Natural killer cell (primary cell): ENCODE data around the gene VANGL2. TPM values are rescaled to one million over a fixed set of nuclear protein-coding genes. Genes with fewer than 3 reads are reported as not detected.

ENCODE experiments used
- ATAC-seq, 3 donors: fragments of 150-1000 bp in 2 of 3; fragments of 200-7000 bp in 1 of 3; cut with Tn5 transposase; 1 replicate in 1 of 3; 2 replicates in 2 of 3; pipeline ENCODE4 v1.10.0; 2021; ENCODE audit warnings: mild to moderate bottlenecking in 2 of 3, moderate library complexity in 2 of 3
- DNase-seq, 2 donors: peaks; one replicate each; pipeline versions ENCODE4 v3.0.0 to v3.0.0-alpha.2; 2013 to 2021; ENCODE audit warnings: mixed read lengths in 1 of 2
- H3K27ac ChIP-seq: one replicate; pipeline ENCODE4 v1.5.1; 2013; ENCODE audit warnings: mild to moderate bottlenecking, low read length
- H3K27me3 ChIP-seq: one replicate; pipeline ENCODE4 v1.6.1; 2013; ENCODE audit warnings: low read length; ENCODE audit not compliant: control insufficient read depth, insufficient read depth
- H3K36me3 ChIP-seq: one replicate; pipeline ENCODE4 v1.6.1; 2013; ENCODE audit warnings: low read length; ENCODE audit not compliant: control insufficient read depth, insufficient read depth
- H3K4me1 ChIP-seq: one replicate; pipeline ENCODE4 v1.6.1; 2013; ENCODE audit warnings: low read length; ENCODE audit not compliant: control insufficient read depth, insufficient read depth
- H3K4me3 ChIP-seq: one replicate; pipeline ENCODE4 v1.5.1; 2013; ENCODE audit warnings: low read length
- H3K9me3 ChIP-seq: one replicate; pipeline ENCODE4 v1.6.1; 2013; ENCODE audit warnings: low read length; ENCODE audit not compliant: control insufficient read depth, insufficient read depth
- H3K27ac Mint-ChIP-seq, 2 donors: one replicate each; pipeline ENCODE4 v1.8.0; 2022; ENCODE audit warnings: mild to moderate bottlenecking in 2 of 2, mixed read lengths in 2 of 2, moderate library complexity in 1 of 2
- H3K27me3 Mint-ChIP-seq, 2 donors: one replicate each; pipeline ENCODE4 v1.8.0; 2022; ENCODE audit warnings: low read depth in 2 of 2, mixed read lengths in 2 of 2
- H3K36me3 Mint-ChIP-seq: one replicate; pipeline ENCODE4 v1.8.0; 2022; ENCODE audit warnings: mixed read lengths
- H3K4me1 Mint-ChIP-seq, 2 donors: one replicate each; pipeline ENCODE4 v1.8.0; 2022; ENCODE audit warnings: mixed read lengths in 2 of 2
- H3K4me3 Mint-ChIP-seq: one replicate; pipeline ENCODE4 v1.8.0; 2022; ENCODE audit warnings: mild to moderate bottlenecking, moderate library complexity, mixed read lengths
- H3K9me3 Mint-ChIP-seq, 2 donors: one replicate each; pipeline ENCODE4 v1.8.0; 2022; ENCODE audit warnings: mixed read lengths in 2 of 2
- CTCF ChIP-seq: fragments of 200-600 bp; IDR thresholded peaks from one replicate; pipeline ENCODE4 v1.8.0; 2022; ENCODE audit warnings: antibody characterized with exemption
- WGBS: methylation state at CpG from one replicate; pipeline ENCODE4 v1.1.7; 2013; ENCODE audit warnings: missing lambda C conversion rate; ENCODE audit not compliant: insufficient coverage; 5-methylcytosine and 5-hydroxymethylcytosine counted together
- intact Hi-C: fragments of 100-400 bp; cut with micrococcal nuclease; formaldehyde crosslinking; loops from one replicate; pipeline ENCODE4 v1.14.2; 2022
- total RNA-seq, 4 donors: library from RNA; stranded (reverse); fragments of 120-200 nt in 1 of 4; gene quantifications; one replicate each; pipeline versions ENCODE4 v1.2.3 to v1.2.4, GENCODE V29; 2013 to 2022

The VANGL2 gene
- total RNA-seq, 3 donors from 2014 or later (not counting 1 experiment from before 2014, with no cell fraction given), result 0.08 TPM; not detected in 2

DNA sequence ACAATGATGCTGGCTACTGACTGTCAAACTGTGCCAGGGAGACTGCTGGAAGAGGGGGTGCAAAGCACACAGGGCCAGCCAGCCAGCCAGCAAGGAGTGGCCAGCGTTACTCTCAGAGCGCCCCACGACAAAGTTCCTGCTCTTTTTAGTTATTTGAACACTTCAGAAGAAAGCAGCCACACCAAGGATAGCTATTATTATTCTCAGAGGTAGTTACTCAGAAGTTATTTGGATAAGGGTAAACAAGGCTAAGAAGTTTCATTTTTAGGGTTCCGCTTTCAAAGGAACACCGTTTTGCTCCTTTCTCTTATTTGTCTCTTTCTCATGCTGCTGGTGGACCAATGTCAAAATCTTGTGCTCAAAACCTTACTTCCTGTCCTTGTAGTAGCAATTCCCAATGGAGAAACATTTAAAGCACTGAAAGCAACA is 59.9 kb downstream of the VANGL2 start:
- H3K36me3 Mint-ChIP-seq, result no peaks in the 10 kb centered on the region
- whole genome bisulfite sequencing, result 71% methylated on average over 5 of the region's 5 CpGs
- H3K4me3 Mint-ChIP-seq, result no peak overlapping the region
- Histone ChIP-seq H3K4me1 (peaks cover 9% of the 10 kb centered on the region), H3K9me3 (no peaks in the 10 kb centered on the region), H3K27ac (peak overlapping the region; percentile 31), H3K4me3 (no peak overlapping the region), H3K27me3 (no peaks in the 10 kb centered on the region), H3K36me3 (no peaks in the 10 kb centered on the region)
- H3K9me3 Mint-ChIP-seq, result no peaks in the 10 kb centered on the region
- no peak overlapping the region for H3K27ac Mint-ChIP-seq
- H3K4me1 Mint-ChIP-seq, result peaks cover 9 to 14% of the 10 kb centered on the region in 2 donors
- ATAC-seq, result no peak
- peak in 1 of 2 donors; percentile 23 for DNase-seq
- intact Hi-C loops, result no loop called here
- no peak for TF ChIP-seq CTCF
- peaks cover 0 to 3% of the 10 kb centered on the region in 2 donors for H3K27me3 Mint-ChIP-seq

GRCh38 chr1:160460683-160461287 is 60.4 kb downstream of the VANGL2 start:
- Histone ChIP-seq H3K27ac (peak overlapping the region; percentile 31), H3K4me1 (peaks cover 9% of the 10 kb centered on the region), H3K36me3 (no peaks in the 10 kb centered on the region), H3K27me3 (no peaks in the 10 kb centered on the region), H3K4me3 (no peak overlapping the region), H3K9me3 (no peaks in the 10 kb centered on the region)
- intact Hi-C loops, result no loop called here
- H3K4me3 Mint-ChIP-seq, result no peak overlapping the region
- H3K36me3 Mint-ChIP-seq, result no peaks in the 10 kb centered on the region
- no peaks in the 10 kb centered on the region for H3K9me3 Mint-ChIP-seq
- DNase-seq (peak in 1 of 2 donors; percentile 32), ATAC-seq (no peak)
- no peak for TF ChIP-seq CTCF
- H3K27me3 Mint-ChIP-seq, result peaks cover 0 to 3% of the 10 kb centered on the region in 2 donors
- H3K4me1 Mint-ChIP-seq, result peaks cover 9 to 14% of the 10 kb centered on the region in 2 donors
- H3K27ac Mint-ChIP-seq, result no peak overlapping the region
- WGBS, result 55% methylated on average over 4 of the region's 4 CpGs

DNA sequence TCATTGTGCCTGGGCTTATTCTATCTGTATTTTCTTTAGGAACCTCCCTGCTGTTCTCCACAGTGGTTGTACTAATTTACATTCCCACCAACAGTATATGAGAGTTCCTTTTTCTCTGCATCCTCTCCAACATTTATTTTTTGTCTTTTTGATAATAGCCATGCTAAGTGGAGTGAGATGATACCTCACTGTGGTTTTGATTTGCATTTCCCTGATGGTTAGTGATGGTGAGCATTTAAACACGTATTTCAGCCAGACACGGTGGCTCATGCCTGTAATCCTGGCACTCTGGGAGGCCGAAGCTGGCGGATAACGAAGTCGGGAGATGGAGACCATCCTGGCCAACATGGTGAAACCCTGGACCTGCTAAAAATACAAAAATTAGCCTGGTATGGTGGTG is 64.8 kb downstream of the VANGL2 start:
- Histone ChIP-seq H3K36me3 (no peaks in the 10 kb centered on the region), H3K27me3 (no peaks in the 10 kb centered on the region), H3K9me3 (no peaks in the 10 kb centered on the region), H3K27ac (no peak overlapping the region), H3K4me3 (no peak overlapping the region), H3K4me1 (peaks cover 6% of the 10 kb centered on the region)
- intact Hi-C loops, result no loop called here
- H3K36me3 Mint-ChIP-seq, result no peaks in the 10 kb centered on the region
- no peak for ATAC-seq
- no peak overlapping the region for H3K27ac Mint-ChIP-seq
- no peak for DNase-seq
- H3K4me3 Mint-ChIP-seq, result no peak overlapping the region
- WGBS, result 79% methylated on average over 6 of the region's 6 CpGs
- TF ChIP-seq CTCF, result no peak
- H3K4me1 Mint-ChIP-seq, result peaks cover 9 to 15% of the 10 kb centered on the region in 2 donors
- H3K27me3 Mint-ChIP-seq, result peaks cover 0 to 3% of the 10 kb centered on the region in 2 donors
- no peaks in the 10 kb centered on the region for H3K9me3 Mint-ChIP-seq

DNA sequence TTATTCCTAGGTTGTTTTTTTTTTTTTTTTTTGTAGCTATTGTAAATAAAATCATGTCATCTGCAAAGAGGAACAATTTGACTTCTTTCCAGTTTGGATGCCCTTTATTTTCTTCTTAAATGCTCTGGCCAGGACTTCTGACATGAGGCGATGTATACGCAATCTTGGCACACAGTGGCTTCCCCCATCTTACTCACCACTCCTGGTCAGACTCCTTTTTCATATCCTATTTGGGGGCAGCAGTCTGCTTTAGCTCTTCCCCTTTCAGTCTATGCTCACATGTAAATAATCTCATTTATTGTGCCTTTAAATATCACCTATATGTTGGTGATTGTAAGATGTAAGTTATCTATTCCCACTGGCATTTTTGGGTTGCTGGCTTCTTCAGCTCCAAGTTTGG is 66.6 kb downstream of the VANGL2 start:
- intact Hi-C loops, result no loop called here
- no peak overlapping the region for H3K4me3 ChIP-seq
- no peak for TF ChIP-seq CTCF

More for the DNA sequence above, 66.6 kb downstream of the VANGL2 start:
- H3K36me3 ChIP-seq, result no peaks in the 10 kb centered on the region
- WGBS, result 87% methylated on average over 2 of the region's 2 CpGs
- ATAC-seq (no peak), DNase-seq (no peak)
- no peak overlapping the region for H3K4me3 Mint-ChIP-seq
- H3K27me3 Mint-ChIP-seq, result peaks cover 0 to 3% of the 10 kb centered on the region in 2 donors
- H3K27ac ChIP-seq, result no peak overlapping the region
- H3K27me3 ChIP-seq, result no peaks in the 10 kb centered on the region
- peaks cover 0 to 5% of the 10 kb centered on the region in 2 donors for H3K4me1 Mint-ChIP-seq
- no peaks in the 10 kb centered on the region for H3K9me3 Mint-ChIP-seq
- no peaks in the 10 kb centered on the region for H3K36me3 Mint-ChIP-seq
- H3K27ac Mint-ChIP-seq, result no peak overlapping the region
- H3K9me3 ChIP-seq, result no peaks in the 10 kb centered on the region
- H3K4me1 ChIP-seq, result peaks cover 3% of the 10 kb centered on the region
